BE2C (cell line): ENCODE measurements around the gene NBL1.

Experiments
- DNase-seq: peaks from one replicate; pipeline ENCODE4 v3.0.0-alpha.2; 2020
- H3K27me3 ChIP-seq: fragments of 250-450 bp; sonication (Bioruptor Pico); 2 replicates; pipeline ENCODE4 v1.5.1; 2020; ENCODE audit warnings: mild to moderate bottlenecking
- H3K36me3 ChIP-seq: fragments of 250-450 bp; sonication (Bioruptor Pico); 2 replicates; pipeline ENCODE4 v1.5.1; 2020; ENCODE audit warnings: mild to moderate bottlenecking
- H3K4me1 ChIP-seq: fragments of 250-450 bp; sonication (Bioruptor Pico); 2 replicates; pipeline ENCODE4 v1.5.1; 2020
- H3K4me3 ChIP-seq: 2 replicates; pipeline ENCODE4 v1.5.1; 2011; ENCODE audit warnings: low read depth, low read length
- H3K9me3 ChIP-seq: fragments of 250-450 bp; sonication (Bioruptor Pico); 2 replicates; pipeline ENCODE4 v1.5.1; 2020
- TF ChIP-seq, protein P1 (sequence below): IDR thresholded peaks from 2 replicates; pipeline ENCODE4 v1.5.1; 2012; ENCODE audit warnings: mild to moderate bottlenecking, low read depth, low read length

Gene NBL1

GRCh38 chr1:19679691-19680090 lies 35.6 kb downstream of the NBL1 start:
- TF ChIP-seq, protein P1, sequence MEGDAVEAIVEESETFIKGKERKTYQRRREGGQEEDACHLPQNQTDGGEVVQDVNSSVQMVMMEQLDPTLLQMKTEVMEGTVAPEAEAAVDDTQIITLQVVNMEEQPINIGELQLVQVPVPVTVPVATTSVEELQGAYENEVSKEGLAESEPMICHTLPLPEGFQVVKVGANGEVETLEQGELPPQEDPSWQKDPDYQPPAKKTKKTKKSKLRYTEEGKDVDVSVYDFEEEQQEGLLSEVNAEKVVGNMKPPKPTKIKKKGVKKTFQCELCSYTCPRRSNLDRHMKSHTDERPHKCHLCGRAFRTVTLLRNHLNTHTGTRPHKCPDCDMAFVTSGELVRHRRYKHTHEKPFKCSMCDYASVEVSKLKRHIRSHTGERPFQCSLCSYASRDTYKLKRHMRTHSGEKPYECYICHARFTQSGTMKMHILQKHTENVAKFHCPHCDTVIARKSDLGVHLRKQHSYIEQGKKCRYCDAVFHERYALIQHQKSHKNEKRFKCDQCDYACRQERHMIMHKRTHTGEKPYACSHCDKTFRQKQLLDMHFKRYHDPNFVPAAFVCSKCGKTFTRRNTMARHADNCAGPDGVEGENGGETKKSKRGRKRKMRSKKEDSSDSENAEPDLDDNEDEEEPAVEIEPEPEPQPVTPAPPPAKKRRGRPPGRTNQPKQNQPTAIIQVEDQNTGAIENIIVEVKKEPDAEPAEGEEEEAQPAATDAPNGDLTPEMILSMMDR, result no peak
- Histone ChIP-seq H3K4me1 (no peaks in the 10 kb centered on the region), H3K4me3 (no peak overlapping the region), H3K27me3 (no peaks in the 10 kb centered on the region), H3K9me3 (no peaks in the 10 kb centered on the region), H3K36me3 (no peaks in the 10 kb centered on the region)
- DNase-seq, result no peak

DNA sequence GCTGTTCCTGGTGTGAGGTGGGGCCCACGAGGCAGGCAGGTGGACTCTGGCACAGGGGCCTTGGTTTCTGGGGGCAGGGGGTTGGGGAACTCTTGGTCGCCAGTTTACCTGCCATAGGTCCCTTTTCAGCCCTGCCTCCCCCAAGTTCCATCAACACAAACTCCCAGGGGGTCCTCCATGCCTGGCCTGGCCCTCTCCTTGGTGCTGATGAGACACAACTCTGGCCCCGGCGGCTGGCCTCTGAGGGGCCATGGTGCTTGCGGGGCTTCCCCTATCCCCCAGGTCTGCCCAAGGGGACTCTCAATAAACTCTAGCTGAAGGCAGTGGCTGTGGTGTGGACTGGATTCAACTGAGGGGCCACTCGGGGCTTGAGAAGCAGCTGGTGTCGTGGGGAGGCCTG lies 36.5 kb downstream of the NBL1 start:
- Histone ChIP-seq H3K9me3 (no peaks in the 10 kb centered on the region), H3K27me3 (no peaks in the 10 kb centered on the region), H3K4me1 (no peaks in the 10 kb centered on the region), H3K36me3 (no peaks in the 10 kb centered on the region), H3K4me3 (no peak overlapping the region)
- DNase-seq, result no peak
- TF ChIP-seq, protein P1, result no peak

DNA sequence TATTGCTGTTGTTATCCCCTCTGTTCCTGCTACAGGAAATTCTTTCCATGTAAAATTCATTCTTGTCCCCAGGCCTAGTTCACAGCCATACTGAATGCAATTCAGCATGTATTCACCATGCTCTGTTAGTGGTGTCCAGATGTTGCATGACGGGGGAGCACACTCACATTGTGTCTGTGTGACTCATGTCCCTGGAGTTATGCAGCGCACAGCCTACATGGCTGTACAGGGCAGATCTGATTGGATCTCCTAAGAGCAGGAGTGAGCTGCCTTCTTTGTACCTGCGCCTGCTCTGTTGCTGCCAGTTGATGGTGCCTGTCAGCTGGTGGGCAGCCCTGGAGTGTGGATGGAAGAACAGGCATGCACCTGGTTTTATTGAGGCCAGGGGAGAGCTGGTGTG lies 38.1 kb downstream of the NBL1 start:
- no peaks in the 10 kb centered on the region for H3K4me1 ChIP-seq
- TF ChIP-seq, protein P1, result no peak
- peak; percentile 37 for DNase-seq
- no peaks in the 10 kb centered on the region for H3K27me3 ChIP-seq
- H3K9me3 ChIP-seq, result no peaks in the 10 kb centered on the region
- H3K36me3 ChIP-seq, result no peaks in the 10 kb centered on the region
- no peak overlapping the region for H3K4me3 ChIP-seq

- TF ChIP-seq, protein P1, result no peak
- H3K27me3 ChIP-seq, result no peaks in the 10 kb centered on the region
- no peaks in the 10 kb centered on the region for H3K36me3 ChIP-seq
- DNase-seq, result no peak
- no peak overlapping the region for H3K4me3 ChIP-seq
- no peaks in the 10 kb centered on the region for H3K4me1 ChIP-seq
- H3K9me3 ChIP-seq, result no peaks in the 10 kb centered on the region
Observed at GRCh38 chr1:19682901-19683300, 38.8 kb downstream of the NBL1 start.

GRCh38 chr1:19683351-19683750 lies 39.2 kb downstream of the NBL1 start:
- TF ChIP-seq, protein P1, result no peak
- no peak overlapping the region for H3K4me3 ChIP-seq
- H3K4me1 ChIP-seq, result no peaks in the 10 kb centered on the region
- H3K27me3 ChIP-seq, result no peaks in the 10 kb centered on the region
- no peak for DNase-seq
- no peaks in the 10 kb centered on the region for H3K9me3 ChIP-seq
- H3K36me3 ChIP-seq, result no peaks in the 10 kb centered on the region

- TF ChIP-seq, protein P1, result no peak
- no peak for DNase-seq
- Histone ChIP-seq H3K9me3 (no peaks in the 10 kb centered on the region), H3K4me3 (no peak overlapping the region), H3K36me3 (no peaks in the 10 kb centered on the region), H3K4me1 (no peaks in the 10 kb centered on the region), H3K27me3 (no peaks in the 10 kb centered on the region)
Observed at GRCh38 chr1:19684677-19685076, 40.6 kb downstream of the NBL1 start.
